Measurements from ENCODE around the gene GPN1.

- no peak for TF ChIP-seq POLR2A (IDR thresholded peaks at IDR 0.05; ENCODE audit: low read depth, low read length)
- no peak for TF ChIP-seq TAF1 (IDR thresholded peaks at IDR 0.05; ENCODE audit: borderline replicate concordance, low read depth, low read length)
- TF ChIP-seq POLR2AphosphoS5 (IDR thresholded peaks at IDR 0.05; ENCODE audit: low read depth, low read length), result no peak
Observed at GRCh38 chr2:27634291-27634690, 5.4 kb downstream of the GPN1 start.
